MM.1S (cell line): ENCODE data around the gene TBC1D3I.

Experiments
- EZH2phosphoT487 ChIP-seq: fragments of 300-600 bp; sonication (generic); IDR thresholded peaks from 2 replicates; pipeline ENCODE4 v1.6.1; 2018; ENCODE audit warnings: antibody characterized with exemption, low read length
- TF ChIP-seq, protein P1 (sequence below): fragments of 300-600 bp; sonication (generic); IDR thresholded peaks from 2 replicates; pipeline ENCODE4 v1.5.1; 2016; ENCODE audit warnings: antibody characterized with exemption, low read length, mixed read lengths

DNA sequence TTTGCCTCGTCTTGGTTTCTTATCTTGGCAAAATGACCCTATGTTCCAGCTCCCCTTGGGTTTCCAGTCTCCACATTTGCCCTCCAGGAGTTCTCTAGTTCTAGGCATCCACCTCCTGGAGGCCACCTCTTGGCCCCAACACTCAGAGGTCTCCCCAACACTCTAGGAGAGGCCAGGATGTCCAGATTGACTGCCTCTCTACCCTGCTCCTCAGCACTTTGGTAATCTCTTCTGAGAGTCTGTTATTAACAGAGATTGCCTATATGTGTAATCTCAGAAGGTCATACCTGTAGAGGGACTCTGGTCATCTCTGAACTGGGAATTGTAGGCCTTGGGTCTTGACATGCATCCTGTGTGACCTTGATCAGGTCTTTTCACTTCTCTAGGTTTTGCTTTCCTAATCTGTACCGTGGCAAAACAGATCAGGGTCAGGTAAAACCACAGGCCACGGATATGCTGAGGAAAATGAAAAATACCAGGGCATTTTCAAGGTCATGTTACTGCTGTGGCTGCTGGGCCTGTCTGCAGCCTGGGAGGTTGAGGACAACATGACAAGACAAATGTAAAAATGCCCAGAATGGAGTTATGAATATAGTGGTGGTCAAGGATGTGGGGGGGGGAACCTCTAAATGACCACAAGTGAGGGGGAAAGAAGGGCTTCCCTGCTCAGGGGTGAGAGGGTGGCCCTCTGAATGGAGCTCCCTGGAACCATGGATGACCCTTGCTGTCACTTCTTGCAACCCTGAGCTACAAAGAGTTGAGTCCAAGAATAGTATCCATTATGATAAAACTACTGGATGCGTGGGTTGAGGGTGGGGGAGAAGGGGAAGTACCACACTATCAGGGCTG is 58.5 kb downstream of the TBC1D3I start:
- TF ChIP-seq, protein P1, sequence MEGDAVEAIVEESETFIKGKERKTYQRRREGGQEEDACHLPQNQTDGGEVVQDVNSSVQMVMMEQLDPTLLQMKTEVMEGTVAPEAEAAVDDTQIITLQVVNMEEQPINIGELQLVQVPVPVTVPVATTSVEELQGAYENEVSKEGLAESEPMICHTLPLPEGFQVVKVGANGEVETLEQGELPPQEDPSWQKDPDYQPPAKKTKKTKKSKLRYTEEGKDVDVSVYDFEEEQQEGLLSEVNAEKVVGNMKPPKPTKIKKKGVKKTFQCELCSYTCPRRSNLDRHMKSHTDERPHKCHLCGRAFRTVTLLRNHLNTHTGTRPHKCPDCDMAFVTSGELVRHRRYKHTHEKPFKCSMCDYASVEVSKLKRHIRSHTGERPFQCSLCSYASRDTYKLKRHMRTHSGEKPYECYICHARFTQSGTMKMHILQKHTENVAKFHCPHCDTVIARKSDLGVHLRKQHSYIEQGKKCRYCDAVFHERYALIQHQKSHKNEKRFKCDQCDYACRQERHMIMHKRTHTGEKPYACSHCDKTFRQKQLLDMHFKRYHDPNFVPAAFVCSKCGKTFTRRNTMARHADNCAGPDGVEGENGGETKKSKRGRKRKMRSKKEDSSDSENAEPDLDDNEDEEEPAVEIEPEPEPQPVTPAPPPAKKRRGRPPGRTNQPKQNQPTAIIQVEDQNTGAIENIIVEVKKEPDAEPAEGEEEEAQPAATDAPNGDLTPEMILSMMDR, result no peak
- TF ChIP-seq EZH2phosphoT487, result no peak
